GM12878 (cell line): ENCODE results near the gene SRPK2. TPM values are rescaled to one million over a fixed set of nuclear protein-coding genes. Genes with fewer than 3 reads are reported as not detected.

Source experiments
- BCL11A ChIP-seq: IDR thresholded peaks from 2 replicates; pipeline ENCODE4 v1.6.1; 2011; ENCODE audit warnings: low read depth, low read length
- BRCA1 ChIP-seq: IDR thresholded peaks from 2 replicates; pipeline ENCODE4 v1.6.1; 2011; ENCODE audit warnings: low read depth, low read length, improper control_type of control experiment
- CEBPB ChIP-seq, 2 experiments: fragments of 150-350 bp in 1 of 2; IDR thresholded peaks; 2 replicates each; pipeline ENCODE4 v1.6.1; 2012 to 2014; ENCODE audit warnings: low read depth in 2 of 2, low read length in 2 of 2, borderline replicate concordance in 1 of 2, inconsistent platforms in 1 of 2
- CHD4 ChIP-seq: fragments of 200-600 bp; sonication (generic); IDR thresholded peaks from 2 replicates; pipeline ENCODE4 v1.6.1; 2016; ENCODE audit warnings: mild to moderate bottlenecking
- DPF2 ChIP-seq: fragments of 450-650 bp; IDR thresholded peaks from 2 replicates; pipeline ENCODE4 v1.6.1; 2017; ENCODE audit warnings: mild to moderate bottlenecking
- EED ChIP-seq: sonication (generic); IDR thresholded peaks from 2 replicates; pipeline ENCODE4 v1.6.1; 2016; ENCODE audit warnings: antibody characterized with exemption, low read depth
- GABPA ChIP-seq: IDR thresholded peaks from 2 replicates; pipeline ENCODE4 v1.6.1; 2014; ENCODE audit warnings: antibody characterized with exemption, low read depth, mild to moderate bottlenecking, inconsistent platforms
- IRF4 ChIP-seq: IDR thresholded peaks from 2 replicates; pipeline ENCODE4 v1.6.1; 2011; ENCODE audit warnings: low read depth, low read length
- KDM1A ChIP-seq: fragments of 200-600 bp; sonication (generic); IDR thresholded peaks from 2 replicates; pipeline ENCODE4 v1.6.1; 2016; ENCODE audit warnings: borderline replicate concordance
- MEF2B ChIP-seq: fragments of 450-650 bp; IDR thresholded peaks from 2 replicates; pipeline ENCODE4 v1.6.1; 2018; ENCODE audit warnings: mild to moderate bottlenecking, moderate library complexity; ENCODE audit not compliant: partially characterized antibody, poor library complexity, severe bottlenecking
- NFXL1 ChIP-seq: fragments of 450-650 bp; IDR thresholded peaks from 2 replicates; pipeline ENCODE4 v1.6.1; 2017; ENCODE audit warnings: antibody characterized with exemption, mild to moderate bottlenecking, borderline replicate concordance
- POU2F2 ChIP-seq: IDR thresholded peaks from 3 replicates; pipeline ENCODE4 v1.6.1; 2011; ENCODE audit warnings: low read depth, mild to moderate bottlenecking, low read length, borderline replicate concordance
- RAD51 ChIP-seq: fragments of 450-650 bp; IDR thresholded peaks from 2 replicates; pipeline ENCODE4 v1.6.1; 2016; ENCODE audit warnings: moderate library complexity, mild to moderate bottlenecking, inconsistent platforms
- RBBP5 ChIP-seq: fragments of 200-600 bp; sonication (generic); conservative IDR thresholded peaks from 2 replicates; pipeline ENCODE4 v1.6.1; 2016
- RUNX3 ChIP-seq: IDR thresholded peaks from 2 replicates; pipeline ENCODE4 v1.6.1; 2012; ENCODE audit warnings: low read length, inconsistent platforms
- TBL1XR1 ChIP-seq: IDR thresholded peaks from 2 replicates; pipeline ENCODE4 v1.6.1; 2012; ENCODE audit warnings: low read depth, low read length, improper control_type of control experiment
- ZBED1 ChIP-seq: IDR thresholded peaks from 2 replicates; pipeline ENCODE4 v1.6.1; 2016; ENCODE audit warnings: borderline replicate concordance
- ZNF207 ChIP-seq: fragments of 450-650 bp; IDR thresholded peaks from 2 replicates; pipeline ENCODE4 v1.6.1; 2014; ENCODE audit warnings: antibody characterized with exemption, mild to moderate bottlenecking, borderline replicate concordance
- ZNF24 ChIP-seq: fragments of 450-650 bp; IDR thresholded peaks from 2 replicates; pipeline ENCODE4 v1.6.1; 2017; ENCODE audit warnings: antibody characterized with exemption, mild to moderate bottlenecking
- polyA plus RNA-seq, 11 experiments: library from polyadenylated mRNA; depleted of rRNA in 4 of 11; unstranded in 6 of 11; stranded (reverse) in 5 of 11; fragments of >200 nt; fragmentation: Nextera tagmentation in 4 of 11; fragmentation: Illumina TruSeq in 1 of 11; extraction: Ambion mirVana in 4 of 11; extraction: Trizol in 1 of 11; gene quantifications; 1 replicate in 1 of 11; 2 replicates in 10 of 11; pipeline versions ENCODE4 v1.2.1 to v1.2.3, GENCODE V29; 2011 to 2016; ENCODE audit warnings: inconsistent platforms in 2 of 11, missing spikeins in 2 of 11, low read depth in 1 of 11
- total RNA-seq, 4 experiments: library from RNA; depleted of rRNA in 3 of 4; stranded (reverse); fragments of >200 nt in 3 of 4; fragmentation: Illumina TruSeq in 1 of 4; extraction: Trizol in 1 of 4; gene quantifications; 2 replicates each; pipeline versions ENCODE4 v1.2.1 to v1.2.3, GENCODE V29; 2013 to 2021
- TF ChIP-seq, protein P1 (sequence below): IDR thresholded peaks from 2 replicates; pipeline ENCODE4 v1.6.1; 2011; ENCODE audit warnings: low read depth, mild to moderate bottlenecking, low read length, moderate library complexity, borderline replicate concordance; ENCODE audit errors: extremely low read depth
- TF ChIP-seq, protein P2 (sequence below): IDR thresholded peaks from 2 replicates; pipeline ENCODE4 v1.6.1; 2011; ENCODE audit warnings: borderline replicate concordance, low read depth, mild to moderate bottlenecking, moderate library complexity, low read length; ENCODE audit not compliant: insufficient read depth, poor library complexity, severe bottlenecking
- TF ChIP-seq, protein P3 (sequence below): fragments of 450-650 bp; IDR thresholded peaks from 2 replicates; pipeline ENCODE4 v1.6.1; 2017; ENCODE audit warnings: mild to moderate bottlenecking, moderate library complexity
- TF ChIP-seq, protein P4 (sequence below): fragments of 450-650 bp; formaldehyde crosslinking; IDR thresholded peaks from 2 replicates; pipeline ENCODE4 v1.4.0; 2020; ENCODE audit warnings: mild to moderate bottlenecking, moderate library complexity

The SRPK2 gene
- total and polyA plus RNA-seq, 10 of the 15 experiments (the other 5 are each of a cell fraction or from before 2014, with no cell fraction given) = 13.2 to 32.8 (median 24.5) TPM

DNA sequence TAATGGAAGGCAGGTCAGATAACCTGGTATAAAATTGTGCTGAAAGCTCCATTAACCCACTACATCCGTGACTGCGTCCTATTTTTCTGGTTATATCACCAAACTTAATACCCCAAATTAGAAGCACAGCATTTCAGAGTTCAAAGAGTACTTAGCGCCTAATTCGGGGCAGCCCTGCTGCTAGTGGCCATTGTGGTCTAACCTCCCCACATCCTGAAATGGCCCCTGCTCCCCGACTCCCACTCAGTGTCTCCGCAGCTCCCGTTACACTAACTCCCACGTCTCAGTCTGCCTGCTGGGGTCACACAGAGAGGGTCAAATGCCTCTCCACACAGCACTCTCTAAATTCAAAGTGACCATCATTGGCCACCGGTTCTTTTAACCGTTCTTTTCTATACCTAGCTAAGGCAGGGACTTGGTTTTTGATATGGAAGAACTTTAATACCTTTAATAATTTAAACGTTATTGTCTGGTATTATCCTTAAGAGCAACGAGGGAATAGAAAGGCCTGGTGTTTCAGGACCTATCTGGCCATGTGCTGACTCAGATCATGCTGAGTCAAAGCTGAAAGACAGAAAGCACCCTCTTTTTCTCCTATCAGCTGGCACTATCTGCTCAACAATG is 257.6 kb downstream of the SRPK2 start (continued):
- TF ChIP-seq CHD4 (no peak), RAD51 (no peak), CEBPB (IDR thresholded peaks at IDR 0.05; ENCODE audit: borderline replicate concordance in 1 of 2, low read depth in 2 of 2, low read length in 2 of 2) (no peak), POU2F2 (no peak), BCL11A (peak; percentile 52; the same call in 1 of the 2 replicates), KDM1A (no peak), ZNF207 (no peak), TBL1XR1 (0 out of 2 replicates have a peak, but pooled peaks have one; percentile 17), GABPA (no peak), IRF4 (peak; percentile 58; the same call in 1 of the 2 replicates), MEF2B (no peak), DPF2 (no peak), ZNF24 (no peak), BRCA1 (no peak), ZBED1 (no peak), RBBP5 (no peak), RUNX3 (peak; percentile 64), EED (no peak), NFXL1 (no peak)
- TF ChIP-seq, protein P1, sequence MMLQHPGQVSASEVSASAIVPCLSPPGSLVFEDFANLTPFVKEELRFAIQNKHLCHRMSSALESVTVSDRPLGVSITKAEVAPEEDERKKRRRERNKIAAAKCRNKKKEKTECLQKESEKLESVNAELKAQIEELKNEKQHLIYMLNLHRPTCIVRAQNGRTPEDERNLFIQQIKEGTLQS = no peak
- TF ChIP-seq, protein P2, sequence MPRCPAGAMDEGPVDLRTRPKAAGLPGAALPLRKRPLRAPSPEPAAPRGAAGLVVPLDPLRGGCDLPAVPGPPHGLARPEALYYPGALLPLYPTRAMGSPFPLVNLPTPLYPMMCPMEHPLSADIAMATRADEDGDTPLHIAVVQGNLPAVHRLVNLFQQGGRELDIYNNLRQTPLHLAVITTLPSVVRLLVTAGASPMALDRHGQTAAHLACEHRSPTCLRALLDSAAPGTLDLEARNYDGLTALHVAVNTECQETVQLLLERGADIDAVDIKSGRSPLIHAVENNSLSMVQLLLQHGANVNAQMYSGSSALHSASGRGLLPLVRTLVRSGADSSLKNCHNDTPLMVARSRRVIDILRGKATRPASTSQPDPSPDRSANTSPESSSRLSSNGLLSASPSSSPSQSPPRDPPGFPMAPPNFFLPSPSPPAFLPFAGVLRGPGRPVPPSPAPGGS = no peak
- TF ChIP-seq, protein P3, sequence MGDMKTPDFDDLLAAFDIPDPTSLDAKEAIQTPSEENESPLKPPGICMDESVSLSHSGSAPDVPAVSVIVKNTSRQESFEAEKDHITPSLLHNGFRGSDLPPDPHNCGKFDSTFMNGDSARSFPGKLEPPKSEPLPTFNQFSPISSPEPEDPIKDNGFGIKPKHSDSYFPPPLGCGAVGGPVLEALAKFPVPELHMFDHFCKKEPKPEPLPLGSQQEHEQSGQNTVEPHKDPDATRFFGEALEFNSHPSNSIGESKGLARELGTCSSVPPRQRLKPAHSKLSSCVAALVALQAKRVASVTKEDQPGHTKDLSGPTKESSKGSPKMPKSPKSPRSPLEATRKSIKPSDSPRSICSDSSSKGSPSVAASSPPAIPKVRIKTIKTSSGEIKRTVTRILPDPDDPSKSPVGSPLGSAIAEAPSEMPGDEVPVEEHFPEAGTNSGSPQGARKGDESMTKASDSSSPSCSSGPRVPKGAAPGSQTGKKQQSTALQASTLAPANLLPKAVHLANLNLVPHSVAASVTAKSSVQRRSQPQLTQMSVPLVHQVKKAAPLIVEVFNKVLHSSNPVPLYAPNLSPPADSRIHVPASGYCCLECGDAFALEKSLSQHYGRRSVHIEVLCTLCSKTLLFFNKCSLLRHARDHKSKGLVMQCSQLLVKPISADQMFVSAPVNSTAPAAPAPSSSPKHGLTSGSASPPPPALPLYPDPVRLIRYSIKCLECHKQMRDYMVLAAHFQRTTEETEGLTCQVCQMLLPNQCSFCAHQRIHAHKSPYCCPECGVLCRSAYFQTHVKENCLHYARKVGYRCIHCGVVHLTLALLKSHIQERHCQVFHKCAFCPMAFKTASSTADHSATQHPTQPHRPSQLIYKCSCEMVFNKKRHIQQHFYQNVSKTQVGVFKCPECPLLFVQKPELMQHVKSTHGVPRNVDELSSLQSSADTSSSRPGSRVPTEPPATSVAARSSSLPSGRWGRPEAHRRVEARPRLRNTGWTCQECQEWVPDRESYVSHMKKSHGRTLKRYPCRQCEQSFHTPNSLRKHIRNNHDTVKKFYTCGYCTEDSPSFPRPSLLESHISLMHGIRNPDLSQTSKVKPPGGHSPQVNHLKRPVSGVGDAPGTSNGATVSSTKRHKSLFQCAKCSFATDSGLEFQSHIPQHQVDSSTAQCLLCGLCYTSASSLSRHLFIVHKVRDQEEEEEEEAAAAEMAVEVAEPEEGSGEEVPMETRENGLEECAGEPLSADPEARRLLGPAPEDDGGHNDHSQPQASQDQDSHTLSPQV = no peak
- TF ChIP-seq, protein P4, sequence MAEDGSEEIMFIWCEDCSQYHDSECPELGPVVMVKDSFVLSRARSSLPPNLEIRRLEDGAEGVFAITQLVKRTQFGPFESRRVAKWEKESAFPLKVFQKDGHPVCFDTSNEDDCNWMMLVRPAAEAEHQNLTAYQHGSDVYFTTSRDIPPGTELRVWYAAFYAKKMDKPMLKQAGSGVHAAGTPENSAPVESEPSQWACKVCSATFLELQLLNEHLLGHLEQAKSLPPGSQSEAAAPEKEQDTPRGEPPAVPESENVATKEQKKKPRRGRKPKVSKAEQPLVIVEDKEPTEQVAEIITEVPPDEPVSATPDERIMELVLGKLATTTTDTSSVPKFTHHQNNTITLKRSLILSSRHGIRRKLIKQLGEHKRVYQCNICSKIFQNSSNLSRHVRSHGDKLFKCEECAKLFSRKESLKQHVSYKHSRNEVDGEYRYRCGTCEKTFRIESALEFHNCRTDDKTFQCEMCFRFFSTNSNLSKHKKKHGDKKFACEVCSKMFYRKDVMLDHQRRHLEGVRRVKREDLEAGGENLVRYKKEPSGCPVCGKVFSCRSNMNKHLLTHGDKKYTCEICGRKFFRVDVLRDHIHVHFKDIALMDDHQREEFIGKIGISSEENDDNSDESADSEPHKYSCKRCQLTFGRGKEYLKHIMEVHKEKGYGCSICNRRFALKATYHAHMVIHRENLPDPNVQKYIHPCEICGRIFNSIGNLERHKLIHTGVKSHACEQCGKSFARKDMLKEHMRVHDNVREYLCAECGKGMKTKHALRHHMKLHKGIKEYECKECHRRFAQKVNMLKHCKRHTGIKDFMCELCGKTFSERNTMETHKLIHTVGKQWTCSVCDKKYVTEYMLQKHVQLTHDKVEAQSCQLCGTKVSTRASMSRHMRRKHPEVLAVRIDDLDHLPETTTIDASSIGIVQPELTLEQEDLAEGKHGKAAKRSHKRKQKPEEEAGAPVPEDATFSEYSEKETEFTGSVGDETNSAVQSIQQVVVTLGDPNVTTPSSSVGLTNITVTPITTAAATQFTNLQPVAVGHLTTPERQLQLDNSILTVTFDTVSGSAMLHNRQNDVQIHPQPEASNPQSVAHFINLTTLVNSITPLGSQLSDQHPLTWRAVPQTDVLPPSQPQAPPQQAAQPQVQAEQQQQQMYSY (CRISPR knock-in tag) = no peak
